ENCODE measurements around the gene LAMB3.

LAMB3 gene

GRCh38 chr1:209565759-209566678, 86.2 kb downstream of the LAMB3 start:
- no peak overlapping the region for H3K4me3 ChIP-seq (ENCODE audit: low read length)
- peak; percentile 91 for DNase-seq (ENCODE audit: low read depth)
- TF ChIP-seq CTCF (IDR thresholded peaks at IDR 0.05; ENCODE audit: insufficient read depth, low read depth, low read length, missing control alignments), result peak; percentile 81
